Peyer's patch (tissue), 4 donors: Measurements from ENCODE around the gene FRAT1. TPM values are rescaled to one million over a fixed set of nuclear protein-coding genes. Genes with fewer than 3 reads are reported as not detected.
"Not testable (repeated sequence)": the region's sequence is repeated elsewhere in the genome, so short reads cannot be mapped to it uniquely, and the experiment has no call there.

Experiments used
- DNase-seq, 3 donors: peaks; one replicate each; pipeline ENCODE4 v3.0.0-alpha.2; 2017 to 2019
- H3K27ac ChIP-seq, 4 donors: fragments of 200-600 bp; sonication (generic); one replicate each; pipeline ENCODE4 v1.5.1; 2016 to 2019
- H3K27me3 ChIP-seq, 2 donors: fragments of 200-600 bp; sonication (generic); one replicate each; pipeline ENCODE4 v1.5.1; 2019
- H3K36me3 ChIP-seq, 3 donors: fragments of 200-600 bp; sonication (generic); one replicate each; pipeline ENCODE4 v1.5.1; 2016 to 2019
- H3K4me1 ChIP-seq, 4 donors: fragments of 200-600 bp; sonication (generic); one replicate each; pipeline ENCODE4 v1.5.1; 2016 to 2019
- H3K4me3 ChIP-seq, 4 donors: fragments of 200-600 bp; sonication (generic); 1 replicate in 3 of 4; 2 replicates in 1 of 4; pipeline ENCODE4 v1.5.1; 2016 to 2019; ENCODE audit warnings: mild to moderate bottlenecking in 1 of 4
- H3K9me3 ChIP-seq, 4 donors: fragments of 200-600 bp; sonication (generic); one replicate each; pipeline ENCODE4 v1.5.1; 2016 to 2019; ENCODE audit warnings: mild to moderate bottlenecking in 1 of 4
- POLR2A ChIP-seq, 2 donors: fragments of 450-650 bp; IDR thresholded peaks; one replicate each; pipeline ENCODE4 v1.5.1; 2017; ENCODE audit warnings: antibody characterized with exemption in 2 of 2, mild to moderate bottlenecking in 2 of 2, moderate library complexity in 2 of 2
- total RNA-seq, 4 donors: library from RNA; depleted of rRNA; stranded (reverse); fragments of >200 nt; gene quantifications; one replicate each; pipeline ENCODE4 v1.1.0, GENCODE V29; 2016
- TF ChIP-seq, protein P1 (sequence below), 6 experiments: fragments of 450-650 bp in 4 of 6; fragments of 200-600 bp in 2 of 6; sonication (generic) in 1 of 6; IDR thresholded peaks; one replicate each; pipeline ENCODE4 v1.5.1; 2017 to 2019; ENCODE audit warnings: antibody characterized with exemption in 6 of 6, mild to moderate bottlenecking in 3 of 6, moderate library complexity in 1 of 6

The FRAT1 gene
- total RNA-seq, 4 donors from 2014 or later = 1.7 to 9.7 (median 6.9) TPM

DNA sequence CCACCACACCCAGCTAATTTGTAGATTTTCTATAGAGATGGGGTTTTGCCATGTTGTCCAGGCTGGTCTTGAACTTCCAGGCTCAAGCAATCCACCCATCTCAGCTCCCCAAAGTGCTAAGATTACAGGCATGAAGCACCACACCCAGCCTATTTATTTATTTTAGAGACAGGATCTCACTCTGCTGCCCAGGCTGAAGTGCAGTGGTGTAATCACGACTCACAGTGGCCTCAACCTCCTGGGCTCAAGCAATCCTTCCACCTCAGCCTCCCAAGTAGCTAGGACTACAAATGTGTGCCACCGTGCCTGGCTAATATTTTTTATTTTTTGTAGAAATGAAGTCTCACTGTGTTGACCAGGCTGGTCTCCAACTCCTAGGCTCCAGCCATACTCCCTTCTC lies 22.3 kb downstream of the FRAT1 start:
- Histone ChIP-seq H3K27me3 (no peaks in the 10 kb centered on the region), H3K9me3 (no peaks in the 10 kb centered on the region), H3K36me3 (no peaks in the 10 kb centered on the region), H3K27ac (no peak overlapping the region), H3K4me3 (no peak overlapping the region), H3K4me1 (no peaks in the 10 kb centered on the region)
- DNase-seq = no peak
- TF ChIP-seq POLR2A (IDR thresholded peaks at IDR 0.05) = no peak
- TF ChIP-seq, protein P1, sequence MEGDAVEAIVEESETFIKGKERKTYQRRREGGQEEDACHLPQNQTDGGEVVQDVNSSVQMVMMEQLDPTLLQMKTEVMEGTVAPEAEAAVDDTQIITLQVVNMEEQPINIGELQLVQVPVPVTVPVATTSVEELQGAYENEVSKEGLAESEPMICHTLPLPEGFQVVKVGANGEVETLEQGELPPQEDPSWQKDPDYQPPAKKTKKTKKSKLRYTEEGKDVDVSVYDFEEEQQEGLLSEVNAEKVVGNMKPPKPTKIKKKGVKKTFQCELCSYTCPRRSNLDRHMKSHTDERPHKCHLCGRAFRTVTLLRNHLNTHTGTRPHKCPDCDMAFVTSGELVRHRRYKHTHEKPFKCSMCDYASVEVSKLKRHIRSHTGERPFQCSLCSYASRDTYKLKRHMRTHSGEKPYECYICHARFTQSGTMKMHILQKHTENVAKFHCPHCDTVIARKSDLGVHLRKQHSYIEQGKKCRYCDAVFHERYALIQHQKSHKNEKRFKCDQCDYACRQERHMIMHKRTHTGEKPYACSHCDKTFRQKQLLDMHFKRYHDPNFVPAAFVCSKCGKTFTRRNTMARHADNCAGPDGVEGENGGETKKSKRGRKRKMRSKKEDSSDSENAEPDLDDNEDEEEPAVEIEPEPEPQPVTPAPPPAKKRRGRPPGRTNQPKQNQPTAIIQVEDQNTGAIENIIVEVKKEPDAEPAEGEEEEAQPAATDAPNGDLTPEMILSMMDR (IDR thresholded peaks at IDR 0.05) = no peak

DNA sequence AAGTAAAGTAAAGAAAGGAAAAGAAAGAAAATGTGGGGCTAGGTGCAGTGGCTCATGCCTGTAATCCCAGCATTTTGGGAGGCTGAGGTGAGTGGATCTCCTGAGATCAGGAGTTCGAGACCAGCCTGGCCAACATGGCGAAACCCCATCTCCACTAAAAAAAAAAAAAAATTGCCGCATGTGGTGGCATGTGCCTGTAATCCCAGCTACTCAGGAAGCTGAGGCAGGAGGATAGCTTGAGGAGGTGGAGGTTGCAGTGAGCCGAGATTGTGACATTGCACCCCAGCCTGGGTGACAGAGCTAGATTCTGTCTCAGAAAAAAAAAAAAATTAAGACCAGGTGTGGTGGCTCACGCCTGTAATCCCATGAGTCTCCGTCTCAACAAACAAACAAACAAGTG lies 24.6 kb downstream of the FRAT1 start:
- not testable (repeated sequence) for H3K9me3 ChIP-seq, H3K36me3 ChIP-seq, H3K4me1 ChIP-seq, DNase-seq, H3K4me3 ChIP-seq, H3K27me3 ChIP-seq, H3K27ac ChIP-seq

DNA sequence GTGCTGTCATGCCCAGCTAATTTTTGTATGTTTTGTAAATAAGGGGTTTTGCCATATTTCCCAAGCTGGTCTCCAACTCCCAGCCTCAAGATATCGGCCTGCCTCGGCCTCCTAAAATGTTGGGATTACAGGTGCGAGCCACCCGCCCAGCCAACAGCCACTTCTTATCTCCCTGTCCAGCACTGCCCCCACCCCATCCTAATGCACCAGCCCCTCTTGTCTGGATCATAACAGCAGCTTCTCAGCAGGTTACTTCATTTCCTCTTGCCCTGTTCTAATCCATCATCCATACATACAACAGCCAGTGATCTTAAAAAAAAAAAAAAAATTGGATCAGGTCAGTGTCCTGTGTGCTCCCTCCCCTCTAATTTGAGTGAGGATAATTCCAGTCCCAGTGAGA lies 28.2 kb downstream of the FRAT1 start:
- Histone ChIP-seq H3K36me3 (no peaks in the 10 kb centered on the region), H3K9me3 (no peaks in the 10 kb centered on the region), H3K4me3 (no peak overlapping the region), H3K4me1 (no peaks in the 10 kb centered on the region), H3K27me3 (no peaks in the 10 kb centered on the region), H3K27ac (no peak overlapping the region)
- TF ChIP-seq, protein P1 (IDR thresholded peaks at IDR 0.05) = no peak
- no peak for TF ChIP-seq POLR2A (IDR thresholded peaks at IDR 0.05)
- DNase-seq = no peak

DNA sequence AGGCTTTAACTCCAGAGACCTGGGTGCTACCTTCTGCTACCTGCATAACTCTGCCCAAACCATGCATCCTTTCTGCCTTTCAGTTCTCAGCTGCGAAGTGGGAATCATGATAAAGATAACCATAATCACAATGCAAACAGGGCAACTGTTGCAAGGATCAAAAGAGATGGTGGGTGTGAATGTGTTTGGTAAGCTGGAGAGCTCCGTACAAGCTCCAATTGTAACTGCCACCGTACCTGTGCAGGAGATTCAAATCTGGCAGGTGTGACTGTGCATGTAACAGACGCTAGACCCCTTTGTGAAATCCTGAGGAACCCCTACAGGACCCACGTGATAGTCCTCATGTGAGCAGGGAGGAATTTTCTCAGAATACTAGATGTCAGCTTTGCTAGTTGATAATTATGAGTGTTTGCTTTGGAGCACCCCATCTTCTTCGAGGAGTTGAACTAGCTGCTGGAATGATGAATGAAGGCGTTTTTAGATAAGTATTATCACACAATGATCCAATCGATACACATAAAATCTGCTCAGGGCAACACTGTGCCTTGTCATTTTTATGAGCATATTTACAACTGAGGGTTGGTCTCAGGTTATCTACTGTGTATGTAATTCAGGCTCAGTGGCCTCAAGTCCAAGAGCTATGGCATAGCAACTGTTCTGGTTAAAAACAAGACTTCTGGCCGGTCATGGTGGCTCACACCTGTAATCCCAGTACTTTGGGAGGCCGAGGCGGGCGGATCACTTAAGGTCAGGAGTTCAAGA lies 30.9 kb downstream of the FRAT1 start:
- H3K27ac ChIP-seq = no peak overlapping the region
- DNase-seq = no peak

DNA sequence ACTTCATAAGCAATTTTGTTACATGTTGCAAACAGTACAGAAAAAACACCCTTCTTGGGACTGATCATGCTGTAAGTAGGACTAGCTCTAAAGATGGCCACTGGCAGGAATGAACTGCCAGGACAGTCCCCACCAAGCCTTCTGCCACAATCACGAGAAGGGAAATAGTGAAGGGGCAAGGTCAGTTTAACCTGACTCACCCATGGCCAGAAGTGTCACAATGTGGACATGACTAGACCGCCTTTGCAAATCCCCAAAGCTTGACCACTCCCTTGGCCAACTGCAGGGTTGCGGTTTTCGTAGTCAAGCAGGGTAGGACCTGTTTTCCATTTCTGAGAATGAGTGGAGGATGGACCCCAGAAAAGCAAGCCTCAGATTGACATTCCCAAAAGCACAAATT lies 34.9 kb downstream of the FRAT1 start:
- DNase-seq = no peak
- Histone ChIP-seq H3K27me3 (no peaks in the 10 kb centered on the region), H3K27ac (no peak overlapping the region), H3K9me3 (no peaks in the 10 kb centered on the region), H3K4me3 (no peak overlapping the region), H3K36me3 (no peaks in the 10 kb centered on the region), H3K4me1 (peaks cover 0 to 12% (median 0%) of the 10 kb centered on the region in 4 donors)
- TF ChIP-seq, protein P1 (IDR thresholded peaks at IDR 0.05) = no peak
- no peak for TF ChIP-seq POLR2A (IDR thresholded peaks at IDR 0.05)

More for the DNA sequence above, 30.9 kb downstream of the FRAT1 start:
- TF ChIP-seq, protein P1 (IDR thresholded peaks at IDR 0.05) = no peak
- no peak for TF ChIP-seq POLR2A (IDR thresholded peaks at IDR 0.05)
- H3K4me1 ChIP-seq = no peaks in the 10 kb centered on the region
- H3K4me3 ChIP-seq = no peak overlapping the region
- no peaks in the 10 kb centered on the region for H3K27me3 ChIP-seq
- H3K9me3 ChIP-seq = no peaks in the 10 kb centered on the region
- no peaks in the 10 kb centered on the region for H3K36me3 ChIP-seq

DNA sequence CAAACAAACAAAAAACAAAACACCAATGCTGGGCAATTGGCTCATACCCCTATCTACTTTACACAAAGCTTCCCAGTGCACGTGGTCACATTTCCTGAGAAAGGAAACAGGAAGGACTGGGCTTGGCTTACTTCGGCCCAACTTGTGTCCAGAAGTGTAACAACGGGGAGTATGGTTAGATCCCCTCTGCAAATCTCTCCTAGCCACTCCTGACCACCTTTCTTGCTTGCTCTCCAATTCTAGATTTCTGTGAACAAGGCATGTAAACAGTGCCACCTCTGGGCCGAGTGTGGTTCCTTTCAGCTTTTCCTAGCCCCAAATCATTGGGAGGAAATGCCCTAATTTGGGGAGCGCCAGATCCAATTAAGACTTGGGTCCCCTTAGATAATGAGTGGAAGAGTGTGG lies 36.5 kb downstream of the FRAT1 start:
- no peak overlapping the region for H3K27ac ChIP-seq
- peaks cover 0 to 12% (median 0%) of the 10 kb centered on the region in 4 donors for H3K4me1 ChIP-seq
- no peaks in the 10 kb centered on the region for H3K27me3 ChIP-seq
- no peak overlapping the region for H3K4me3 ChIP-seq
- H3K36me3 ChIP-seq = peaks cover 0 to 8% (median 0%) of the 10 kb centered on the region in 3 donors
- TF ChIP-seq, protein P1 (IDR thresholded peaks at IDR 0.05) = peak in 4 of 6 experiments; percentile 29 to 64 (median 55)
- no peak for TF ChIP-seq POLR2A (IDR thresholded peaks at IDR 0.05)
- no peaks in the 10 kb centered on the region for H3K9me3 ChIP-seq
- DNase-seq = peak in 1 of 3 donors; percentile 54
